Esophagus squamous epithelium (tissue), 5 donors: ENCODE results near the gene RGPD6. TPM values are rescaled to one million over a fixed set of nuclear protein-coding genes. Genes with fewer than 3 reads are reported as not detected.
"Not testable (repeated sequence)": the region's sequence is repeated elsewhere in the genome, so short reads cannot be mapped to it uniquely, and the experiment has no call there.

Experiments used
- DNase-seq: peaks from one replicate; lab custom pipeline; 2025; lab: John Stamatoyannopoulos, UW
- H3K27ac ChIP-seq, 4 donors: fragments of 200-600 bp; sonication (generic); one replicate each; pipeline ENCODE4 v1.5.1; 2016 to 2019; ENCODE audit warnings: mild to moderate bottlenecking in 1 of 4
- H3K27me3 ChIP-seq, 4 donors: fragments of 200-600 bp; sonication (generic); 1 replicate in 3 of 4; 2 replicates in 1 of 4; pipeline versions ENCODE4 v1.5.1 to v1.6.0; 2017 to 2021; ENCODE audit warnings: antibody characterized with exemption in 1 of 4
- H3K36me3 ChIP-seq, 3 donors: fragments of 200-600 bp; sonication (generic); one replicate each; pipeline ENCODE4 v1.5.1; 2016 to 2019
- H3K4me1 ChIP-seq, 3 donors: fragments of 200-600 bp; sonication (generic); one replicate each; pipeline ENCODE4 v1.5.1; 2017 to 2019
- H3K4me3 ChIP-seq, 4 donors: fragments of 200-600 bp; sonication (generic); 1 replicate in 3 of 4; 2 replicates in 1 of 4; pipeline ENCODE4 v1.5.1; 2016 to 2019; ENCODE audit warnings: mild to moderate bottlenecking in 2 of 4, moderate library complexity in 1 of 4
- H3K9me3 ChIP-seq, 3 donors: fragments of 200-600 bp; sonication (generic); one replicate each; pipeline ENCODE4 v1.5.1; 2016 to 2019
- WGBS, 2 donors: methylation state at CpG; one replicate each; pipeline ENCODE4 v1.1.5; 2018; 5-methylcytosine and 5-hydroxymethylcytosine counted together
- intact Hi-C: fragments of 100-400 bp; cut with DNase I; formaldehyde crosslinking; loops from one replicate; pipeline ENCODE4 v1.15.0; 2022
- total RNA-seq, 4 donors: library from RNA; depleted of rRNA; stranded (reverse); fragments of >200 nt; gene quantifications; one replicate each; pipeline ENCODE4 v1.1.0, GENCODE V29; 2016
- donor health status: DM: yes; HTN: yes; CAD: no.

Gene RGPD6
- 10 to 100 TPM; 11.4 to 49.6 (median 17.0) TPM for total RNA-seq

- H3K4me3 ChIP-seq, H3K9me3 ChIP-seq, DNase-seq, H3K27me3 ChIP-seq, H3K4me1 ChIP-seq, H3K27ac ChIP-seq, intact Hi-C loops, H3K36me3 ChIP-seq: not testable (repeated sequence)
- WGBS, 2 donors: no CpG with 5 or more reads among the region's 70 CpGs
These were observed at the start of gene RGPD6 for GRCh38 chr2:110576763-110577416. Gene RGPD6, minus strand, starts transcription at chr2:110577222. Its CDS starts 198 bp downstream, at chr2:110577024.

GRCh38 chr2:110619326-110619939 is 42.4 kb upstream of the RGPD6 start:
- H3K4me3 ChIP-seq: not testable (repeated sequence)

GRCh38 chr2:110613927-110614326 is 36.9 kb upstream of the RGPD6 start:
- H3K36me3 ChIP-seq, H3K4me3 ChIP-seq, H3K27me3 ChIP-seq, intact Hi-C loops, H3K9me3 ChIP-seq, H3K4me1 ChIP-seq, H3K27ac ChIP-seq, DNase-seq: not testable (repeated sequence)
- WGBS, 2 donors: no CpG with 5 or more reads among the region's 1 CpG

More at GRCh38 chr2:110619326-110619939, 42.4 kb upstream of the RGPD6 start:
- H3K27me3 ChIP-seq, H3K27ac ChIP-seq, H3K4me1 ChIP-seq, H3K36me3 ChIP-seq, H3K9me3 ChIP-seq, DNase-seq, intact Hi-C loops: not testable (repeated sequence)
- 63% methylated on average over 1 to 2 of the region's 9 CpGs for WGBS, 2 donors

DNA sequence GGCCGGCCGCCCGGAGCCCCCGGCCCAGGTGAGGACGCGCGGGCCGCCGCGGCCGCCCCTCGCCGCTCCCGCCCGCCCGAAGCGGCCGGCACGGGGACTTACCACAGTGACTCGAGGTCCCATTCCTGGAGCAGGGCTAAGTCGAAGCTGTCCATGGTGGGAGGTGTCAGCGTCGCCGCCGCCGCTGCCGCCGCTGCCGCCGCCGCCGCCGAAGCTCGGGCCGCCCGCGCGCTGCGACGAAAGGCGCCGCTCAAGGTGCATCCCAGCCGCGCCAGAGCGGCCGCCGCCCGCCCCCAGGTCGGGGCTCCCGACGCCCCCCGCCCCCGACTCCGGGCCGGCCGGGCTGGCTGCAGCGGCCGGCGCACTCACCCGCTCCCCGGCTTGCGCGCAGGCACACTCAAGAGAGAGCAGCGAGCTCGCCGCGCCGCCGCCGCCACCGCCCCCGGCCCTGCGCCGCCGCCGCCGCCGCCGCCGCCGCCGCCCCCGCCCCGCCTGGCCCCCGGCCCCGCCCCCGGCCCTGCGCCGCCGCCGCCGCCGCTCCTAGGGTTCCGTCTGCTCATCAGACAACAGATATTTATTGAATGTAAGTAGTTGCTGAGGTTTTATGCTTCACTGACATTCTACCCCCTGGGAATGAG is 33.7 kb upstream of the RGPD6 start:
- WGBS, 2 donors: no CpG with 5 or more reads among the region's 94 CpGs
- H3K9me3 ChIP-seq, H3K27me3 ChIP-seq, intact Hi-C loops, H3K36me3 ChIP-seq, H3K4me1 ChIP-seq, H3K27ac ChIP-seq, DNase-seq: not testable (repeated sequence)
- peak overlapping the region in 3 of 4 donors; percentile 17 to 43 (median 31) for H3K4me3 ChIP-seq

DNA sequence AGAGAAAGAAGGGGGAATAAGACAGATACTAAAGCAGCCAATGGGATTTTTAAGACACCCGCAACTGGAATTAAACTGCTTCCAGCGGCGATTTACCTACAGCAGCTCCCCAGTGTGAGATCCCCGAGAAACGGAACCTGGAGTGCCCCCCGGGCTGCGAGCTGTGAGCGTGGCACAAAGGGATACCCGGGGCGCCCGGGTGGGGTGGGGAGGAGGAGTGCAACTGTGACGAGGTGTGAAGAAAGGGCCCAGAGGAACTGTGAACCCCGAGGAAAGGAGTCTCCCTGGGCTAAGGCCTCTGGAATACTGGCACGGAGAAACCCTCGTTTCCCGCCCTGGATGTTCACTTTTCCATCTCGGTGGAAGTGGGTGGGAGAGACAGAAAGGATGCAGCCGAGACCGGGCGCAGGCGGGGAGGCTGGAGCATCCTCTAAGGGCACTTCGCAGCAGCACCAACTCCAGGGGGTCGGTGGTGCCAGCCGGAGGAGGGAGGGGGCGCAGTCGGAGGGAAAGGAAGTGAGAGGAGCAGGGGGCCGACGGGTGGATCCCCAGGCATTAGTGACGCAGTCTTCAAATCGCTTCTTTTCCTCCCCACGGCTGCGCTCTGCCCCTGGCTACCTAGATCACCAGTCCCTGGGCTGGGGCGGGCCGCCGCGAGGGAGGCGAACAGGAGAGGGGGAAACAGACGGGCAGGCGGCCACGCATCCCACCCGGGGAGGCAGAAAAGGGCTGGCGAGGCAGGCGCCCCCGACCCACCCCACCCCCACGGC is 33.0 kb upstream of the RGPD6 start:
- intact Hi-C loops, H3K9me3 ChIP-seq, DNase-seq, H3K27me3 ChIP-seq, H3K36me3 ChIP-seq, H3K27ac ChIP-seq, H3K4me1 ChIP-seq: not testable (repeated sequence)
- H3K4me3 ChIP-seq: peak overlapping the region in 3 of 4 donors; percentile 17 to 43 (median 31)
- WGBS, 2 donors: no CpG with 5 or more reads among the region's 45 CpGs

GRCh38 chr2:110608788-110609502 is 31.9 kb upstream of the RGPD6 start:
- H3K4me3 ChIP-seq, H3K27ac ChIP-seq, DNase-seq, H3K9me3 ChIP-seq, H3K27me3 ChIP-seq, H3K4me1 ChIP-seq, intact Hi-C loops, H3K36me3 ChIP-seq: not testable (repeated sequence)
- WGBS, 2 donors: no CpG with 5 or more reads among the region's 8 CpGs

DNA sequence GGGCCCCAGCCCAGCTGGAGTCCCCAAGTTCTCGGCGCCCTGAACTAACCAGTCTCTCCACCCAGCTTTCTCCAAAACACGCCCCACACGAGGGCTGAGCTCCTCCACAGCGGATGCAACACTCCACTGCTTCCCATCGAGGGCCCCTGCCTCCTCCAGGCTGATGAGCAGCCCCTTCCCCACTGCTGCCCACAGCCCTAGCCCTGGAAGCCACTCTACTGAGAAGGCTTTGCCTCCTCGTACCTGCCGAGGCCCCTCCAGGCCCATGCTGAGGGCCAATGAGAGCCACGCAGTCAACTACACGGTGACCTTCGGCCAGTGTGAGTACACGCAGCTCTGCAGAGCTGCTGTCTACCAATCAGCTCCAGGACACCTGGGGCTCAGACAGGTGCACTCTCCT is 28.0 kb upstream of the RGPD6 start:
- H3K27me3 ChIP-seq, H3K36me3 ChIP-seq, H3K4me1 ChIP-seq, DNase-seq, intact Hi-C loops, H3K9me3 ChIP-seq, H3K4me3 ChIP-seq, H3K27ac ChIP-seq: not testable (repeated sequence)
- WGBS, 2 donors: no CpG with 5 or more reads among the region's 12 CpGs

DNA sequence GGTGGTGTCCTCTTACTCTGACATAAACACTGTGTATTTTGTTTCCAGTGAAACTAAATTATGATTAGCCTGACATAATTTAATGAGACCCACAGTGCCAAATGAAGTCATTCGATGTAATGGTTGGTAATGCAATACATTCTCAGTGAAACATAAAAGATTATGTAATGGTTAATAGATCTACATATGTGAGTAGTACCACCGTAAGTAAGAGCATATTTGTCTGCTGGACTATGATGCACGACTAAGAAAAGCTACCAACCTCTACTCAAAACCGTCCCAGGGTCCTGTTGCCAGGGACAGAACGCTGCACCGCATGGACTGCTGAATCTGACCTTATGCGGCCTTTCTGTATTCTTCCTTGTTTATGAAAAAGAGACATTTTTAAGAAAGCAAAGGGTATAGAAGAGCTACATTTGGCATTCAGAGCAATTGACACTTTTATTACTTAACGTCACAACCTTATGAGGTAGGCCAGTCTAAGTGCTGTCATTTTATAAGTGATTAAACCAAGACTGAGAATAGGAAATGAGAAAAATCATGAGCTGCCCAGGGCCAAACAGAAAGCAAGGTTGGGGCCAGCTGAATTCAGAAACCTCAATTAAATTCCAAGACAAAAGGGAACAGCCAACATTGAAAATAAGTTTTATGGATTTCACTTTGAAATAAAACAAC is 27.0 kb upstream of the RGPD6 start:
- H3K9me3 ChIP-seq, intact Hi-C loops, H3K36me3 ChIP-seq, H3K27ac ChIP-seq, H3K27me3 ChIP-seq, H3K4me1 ChIP-seq, DNase-seq, H3K4me3 ChIP-seq: not testable (repeated sequence)
- WGBS, 2 donors: no CpG with 5 or more reads among the region's 8 CpGs

DNA sequence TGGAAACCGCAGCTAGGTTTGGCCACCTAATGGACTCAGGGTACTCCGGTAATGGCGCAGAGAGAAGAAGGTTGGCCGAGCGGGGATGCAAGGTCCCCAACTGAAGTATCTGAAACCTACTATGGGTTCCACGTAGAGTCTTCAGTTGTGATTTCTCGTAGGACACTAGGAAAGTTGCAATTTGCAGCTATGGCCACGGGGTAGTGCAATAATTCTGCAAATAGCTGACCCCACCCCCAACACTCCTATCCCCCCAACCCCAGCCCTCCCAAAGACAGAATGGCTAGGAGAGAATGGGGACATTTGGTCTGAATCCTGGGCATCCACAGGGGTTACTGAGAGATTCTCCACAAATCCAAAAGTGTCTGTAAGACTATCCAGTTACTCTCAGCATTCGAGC is 25.1 kb upstream of the RGPD6 start:
- H3K27ac ChIP-seq, H3K9me3 ChIP-seq, H3K4me3 ChIP-seq, DNase-seq, H3K36me3 ChIP-seq, intact Hi-C loops, H3K4me1 ChIP-seq, H3K27me3 ChIP-seq: not testable (repeated sequence)
- WGBS, 2 donors: 100% methylated on average over 5 of the region's 9 CpGs; no CpG with 5 or more reads in 1 of the 2 donors

GRCh38 chr2:110591973-110592372 is 15.0 kb upstream of the RGPD6 start:
- no CpG with 5 or more reads among the region's 2 CpGs for WGBS, 2 donors
- H3K27ac ChIP-seq, H3K4me1 ChIP-seq, H3K36me3 ChIP-seq, H3K9me3 ChIP-seq, intact Hi-C loops, DNase-seq, H3K4me3 ChIP-seq, H3K27me3 ChIP-seq: not testable (repeated sequence)

- intact Hi-C loops, H3K4me3 ChIP-seq, H3K27ac ChIP-seq, H3K4me1 ChIP-seq, H3K36me3 ChIP-seq, DNase-seq, H3K27me3 ChIP-seq, H3K9me3 ChIP-seq: not testable (repeated sequence)
- no CpG with 5 or more reads among the region's 15 CpGs for WGBS, 2 donors
These were observed 12.8 kb upstream of the RGPD6 start for GRCh38 chr2:110589677-110590330.
